Fibroblast of pulmonary artery (primary cell): ENCODE data around the gene EP300.

Source experiments
- DNase-seq: peaks from one replicate; pipeline ENCODE4 v3.0.0-alpha.2; 2010; ENCODE audit warnings: low read depth
- H3K4me3 ChIP-seq: replicated peaks from 2 replicates; pipeline ENCODE4 v1.5.1; 2011; ENCODE audit warnings: low read depth, mild to moderate bottlenecking, control low read depth, low read length, moderate library complexity
- CTCF ChIP-seq: IDR thresholded peaks from 2 replicates; pipeline ENCODE4 v1.5.1; 2011; ENCODE audit warnings: mild to moderate bottlenecking, control low read depth, low read length, inconsistent platforms; ENCODE audit errors: missing control alignments

EP300 gene

DNA sequence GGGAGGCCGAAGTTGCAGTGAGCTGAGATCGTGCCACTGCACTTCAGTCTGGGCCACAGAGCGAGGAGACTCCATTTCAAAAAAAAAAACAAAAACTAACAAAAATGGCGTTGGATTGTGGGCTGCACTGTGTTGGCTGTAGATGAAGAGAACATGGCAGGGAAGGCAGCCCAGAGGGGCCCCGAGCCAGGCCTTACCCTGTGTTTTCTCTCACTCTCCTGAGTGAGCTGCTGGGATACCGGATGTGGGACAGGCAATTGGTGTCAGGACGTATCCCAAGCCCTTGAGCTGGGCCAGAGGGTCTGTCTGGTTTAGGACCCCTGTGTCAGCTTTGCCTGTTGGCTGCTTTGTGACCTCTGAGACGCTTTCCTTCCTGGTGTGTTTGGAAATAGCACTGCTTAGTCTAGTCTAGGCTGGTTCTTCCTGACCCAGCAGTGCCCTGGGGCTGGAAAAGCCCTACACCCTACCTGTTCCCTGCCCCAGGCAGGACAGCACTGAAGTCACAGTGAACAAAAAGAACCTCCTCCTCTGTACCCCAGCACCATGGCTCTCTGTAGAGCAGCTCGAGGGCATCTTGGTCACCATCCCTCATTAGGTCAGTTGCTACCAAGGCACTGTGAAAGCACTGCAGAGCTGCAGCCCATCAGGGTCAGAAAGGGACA, 130.6 kb downstream of the EP300 start:
- no peak for DNase-seq
- no peak for TF ChIP-seq CTCF
- H3K4me3 ChIP-seq, result no peak overlapping the region

- no peak overlapping the region for H3K4me3 ChIP-seq
- TF ChIP-seq CTCF, result no peak
- no peak for DNase-seq
Measured at GRCh38 chr22:41223535-41223934, 131.1 kb downstream of the EP300 start.

GRCh38 chr22:41226723-41227655, 134.6 kb downstream of the EP300 start:
- no peak for DNase-seq
- H3K4me3 ChIP-seq, result no peak overlapping the region
- TF ChIP-seq CTCF, result no peak

GRCh38 chr22:41229215-41229614, 136.8 kb downstream of the EP300 start:
- no peak for DNase-seq
- TF ChIP-seq CTCF, result no peak

More at GRCh38 chr22:41229215-41229614, 136.8 kb downstream of the EP300 start:
- H3K4me3 ChIP-seq, result no peak overlapping the region
